ENCODE results near the gene TFDP1. TPM values are rescaled to one million over a fixed set of nuclear protein-coding genes. Genes with fewer than 3 reads are reported as not detected.

The TFDP1 gene
- total RNA-seq, 2 donors from 2014 or later = 74.8 to 76.1 TPM

- H3K36me3 Mint-ChIP-seq (ENCODE audit: low read depth) = peaks cover 70% of the 10 kb centered on the region
- Histone ChIP-seq H3K27me3 (ENCODE audit: control insufficient read depth, insufficient read depth, low read length, poor library complexity, severe bottlenecking) (no peaks in the 10 kb centered on the region), H3K27ac (ENCODE audit: low read depth, low read length) (no peak overlapping the region), H3K4me1 (ENCODE audit: control insufficient read depth, insufficient read depth, low read length) (no peaks in the 10 kb centered on the region), H3K9me3 (ENCODE audit: control insufficient read depth, low read length) (no peaks in the 10 kb centered on the region), H3K36me3 (ENCODE audit: control insufficient read depth, insufficient read depth, low read length) (peaks cover 16% of the 10 kb centered on the region), H3K4me3 (ENCODE audit: low read length) (no peak overlapping the region), H3K9ac (ENCODE audit: extremely low read depth, low read length, poor library complexity, severe bottlenecking) (no peak overlapping the region)
- no peak for DNase-seq
- no peak for TF ChIP-seq CTCF (conservative IDR thresholded peaks at IDR 0.05)
- peaks cover 2% of the 10 kb centered on the region for H3K4me1 Mint-ChIP-seq
- H3K4me3 Mint-ChIP-seq = no peak overlapping the region
- no peaks in the 10 kb centered on the region for H3K27me3 Mint-ChIP-seq (ENCODE audit: insufficient read depth)
- H3K9me3 Mint-ChIP-seq = no peaks in the 10 kb centered on the region
- peak overlapping the region; percentile 42 for H3K27ac Mint-ChIP-seq
- WGBS, 2 experiments (ENCODE audit: insufficient coverage in 1 of 2, insufficient read length in 1 of 2) = 94 to 99% methylated on average over 9 to 17 of the region's 18 CpGs
Observed at GRCh38 chr13:113539176-113539575, 45.4 kb upstream of the TFDP1 start.

GRCh38 chr13:113539822-113540221 is 44.7 kb upstream of the TFDP1 start:
- Histone ChIP-seq H3K27me3 (ENCODE audit: control insufficient read depth, insufficient read depth, low read length, poor library complexity, severe bottlenecking) (no peaks in the 10 kb centered on the region), H3K9me3 (ENCODE audit: control insufficient read depth, low read length) (no peaks in the 10 kb centered on the region), H3K4me1 (ENCODE audit: control insufficient read depth, insufficient read depth, low read length) (no peaks in the 10 kb centered on the region), H3K36me3 (ENCODE audit: control insufficient read depth, insufficient read depth, low read length) (peaks cover 14% of the 10 kb centered on the region), H3K9ac (ENCODE audit: extremely low read depth, low read length, poor library complexity, severe bottlenecking) (no peak overlapping the region), H3K27ac (ENCODE audit: low read depth, low read length) (no peak overlapping the region), H3K4me3 (ENCODE audit: low read length) (no peak overlapping the region)
- Mint-ChIP-seq H3K27ac (no peak overlapping the region), H3K9me3 (no peaks in the 10 kb centered on the region), H3K4me3 (no peak overlapping the region), H3K27me3 (ENCODE audit: insufficient read depth) (no peaks in the 10 kb centered on the region), H3K36me3 (ENCODE audit: low read depth) (peaks cover 69% of the 10 kb centered on the region), H3K4me1 (peaks cover 5% of the 10 kb centered on the region)
- no peak for DNase-seq
- 95 to 97% methylated on average over 12 to 15 of the region's 15 CpGs for WGBS, 2 experiments (ENCODE audit: insufficient coverage in 1 of 2, insufficient read length in 1 of 2)
- no peak for TF ChIP-seq CTCF (conservative IDR thresholded peaks at IDR 0.05)

- no peaks in the 10 kb centered on the region for H3K4me1 ChIP-seq (ENCODE audit: control insufficient read depth, insufficient read depth, low read length)
- no peak overlapping the region for H3K27ac ChIP-seq (ENCODE audit: low read depth, low read length)
- Mint-ChIP-seq H3K36me3 (ENCODE audit: low read depth) (peaks cover 68% of the 10 kb centered on the region), H3K27ac (no peak overlapping the region), H3K27me3 (ENCODE audit: insufficient read depth) (no peaks in the 10 kb centered on the region), H3K4me1 (peaks cover 5% of the 10 kb centered on the region), H3K4me3 (no peak overlapping the region), H3K9me3 (no peaks in the 10 kb centered on the region)
- DNase-seq = no peak
- no peak overlapping the region for H3K4me3 ChIP-seq (ENCODE audit: low read length)
- H3K9ac ChIP-seq (ENCODE audit: extremely low read depth, low read length, poor library complexity, severe bottlenecking) = no peak overlapping the region
- H3K9me3 ChIP-seq (ENCODE audit: control insufficient read depth, low read length) = no peaks in the 10 kb centered on the region
- no peak for TF ChIP-seq CTCF (conservative IDR thresholded peaks at IDR 0.05)
- 92 to 95% methylated on average over 8 to 10 of the region's 10 CpGs for WGBS, 2 experiments (ENCODE audit: insufficient coverage in 1 of 2, insufficient read length in 1 of 2)
- H3K27me3 ChIP-seq (ENCODE audit: control insufficient read depth, insufficient read depth, low read length, poor library complexity, severe bottlenecking) = no peaks in the 10 kb centered on the region
- peaks cover 12% of the 10 kb centered on the region for H3K36me3 ChIP-seq (ENCODE audit: control insufficient read depth, insufficient read depth, low read length)
Observed at GRCh38 chr13:113540523-113540922, 44.0 kb upstream of the TFDP1 start.
